Measurements from ENCODE around the gene RAB3A. TPM values are rescaled to one million over a fixed set of nuclear protein-coding genes. Genes with fewer than 3 reads are reported as not detected.

RAB3A gene
- total RNA-seq, 6 donors from 2014 or later: 0.46 to 5.0 (median 3.4) TPM

- peak; percentile 53 to 87 for DNase-seq
- Histone ChIP-seq H3K9me3 (no peaks in the 10 kb centered on the region), H3K4me3 (peak overlapping the region in 3 of 4 donors; percentile 82 to 95 (median 86)), H3K4me1 (peaks cover 13 to 27% (median 20%) of the 10 kb centered on the region in 4 donors), H3K36me3 (peaks cover 0 to 30% (median 20%) of the 10 kb centered on the region in 4 donors), H3K27ac (peak overlapping the region in 2 of 4 donors; percentile 8 to 30), H3K27me3 (no peaks in the 10 kb centered on the region)
- ATAC-seq (ENCODE audit: low FRiP score in 2 of 2): no peak
- 29 to 48% methylated on average over 14 to 16 of the region's 27 CpGs for WGBS, 2 donors
- no peak for TF ChIP-seq CTCF (IDR thresholded peaks at IDR 0.05)
- TF ChIP-seq EP300 (IDR thresholded peaks at IDR 0.05): no peak
- TF ChIP-seq POLR2A (IDR thresholded peaks at IDR 0.05): no peak
- no peak for TF ChIP-seq POLR2AphosphoS5 (IDR thresholded peaks at IDR 0.05)
Measured at GRCh38 chr19:18194554-18195238, 9.1 kb downstream of the RAB3A start.

- H3K9me3 ChIP-seq: no peaks in the 10 kb centered on the region
- 51 to 60% methylated on average over 12 of the region's 12 CpGs for WGBS, 2 donors
- DNase-seq (no peak), ATAC-seq (ENCODE audit: low FRiP score in 2 of 2) (no peak)
- H3K4me3 ChIP-seq: peak overlapping the region in 3 of 4 donors; percentile 82 to 95 (median 86)
- H3K36me3 ChIP-seq: peaks cover 0 to 28% (median 16%) of the 10 kb centered on the region in 4 donors
- TF ChIP-seq POLR2A (IDR thresholded peaks at IDR 0.05) (no peak), EP300 (IDR thresholded peaks at IDR 0.05) (no peak), CTCF (IDR thresholded peaks at IDR 0.05) (no peak), POLR2AphosphoS5 (IDR thresholded peaks at IDR 0.05) (no peak)
- no peaks in the 10 kb centered on the region for H3K27me3 ChIP-seq
- H3K27ac ChIP-seq: peak overlapping the region in 1 of 4 donors; percentile 89
- H3K4me1 ChIP-seq: peaks cover 13 to 27% (median 20%) of the 10 kb centered on the region in 4 donors
Measured at GRCh38 chr19:18194181-18194530, 9.7 kb downstream of the RAB3A start.

- peak overlapping the region; percentile 62 to 95 (median 84) for H3K4me3 ChIP-seq
- peaks cover 13 to 27% (median 20%) of the 10 kb centered on the region in 4 donors for H3K4me1 ChIP-seq
- TF ChIP-seq CTCF (IDR thresholded peaks at IDR 0.05): peak in 2 of 6 experiments; percentile 5 to 32
- no peak for TF ChIP-seq EP300 (IDR thresholded peaks at IDR 0.05)
- no peak for TF ChIP-seq POLR2AphosphoS5 (IDR thresholded peaks at IDR 0.05)
- TF ChIP-seq POLR2A (IDR thresholded peaks at IDR 0.05): no peak
- H3K9me3 ChIP-seq: no peaks in the 10 kb centered on the region
- H3K36me3 ChIP-seq: peaks cover 0 to 24% (median 14%) of the 10 kb centered on the region in 4 donors
- H3K27me3 ChIP-seq: no peaks in the 10 kb centered on the region
- 7 to 13% methylated on average over 19 to 26 of the region's 46 CpGs for WGBS, 2 donors
- peak overlapping the region; percentile 81 to 89 (median 85) for H3K27ac ChIP-seq
- DNase-seq (peak in 1 of 2 donors; percentile 46), ATAC-seq (ENCODE audit: low FRiP score in 2 of 2) (no peak)
Measured at GRCh38 chr19:18193388-18194180, 10.3 kb downstream of the RAB3A start.

GRCh38 chr19:18192673-18193387, 11.0 kb downstream of the RAB3A start, which contains the start of gene MPV17L2:
MPV17L2 (plus strand) TSS chr19:18193218; CDS start chr19:18193282, 64 bp downstream.
- peak; percentile 96 to 99 for ATAC-seq (ENCODE audit: low FRiP score in 2 of 2)
- peaks cover 13 to 27% (median 20%) of the 10 kb centered on the region in 4 donors for H3K4me1 ChIP-seq
- peaks cover 0 to 19% (median 14%) of the 10 kb centered on the region in 4 donors for H3K36me3 ChIP-seq
- H3K4me3 ChIP-seq: peak within 1 kb of the TSS; percentile 62 to 95 (median 84)
- H3K27ac ChIP-seq: peak within 1 kb of the TSS; percentile 86 to 96 (median 92)
- TF ChIP-seq EP300 (IDR thresholded peaks at IDR 0.05) (peak in 1 of 4 donors; percentile 15), CTCF (IDR thresholded peaks at IDR 0.05) (peak in 2 of 6 experiments; percentile 32 to 38), POLR2AphosphoS5 (IDR thresholded peaks at IDR 0.05) (peak; percentile 89 to 94), POLR2A (IDR thresholded peaks at IDR 0.05) (peak in 3 of 4 donors; percentile 80 to 85 (median 83))
- no peaks in the 10 kb centered on the region for H3K27me3 ChIP-seq
- no peaks in the 10 kb centered on the region for H3K9me3 ChIP-seq
- DNase-seq: peak; percentile 99
- WGBS, 2 donors: 0 to 1% methylated on average over 29 to 37 of the region's 74 CpGs

Data from upper lobe of left lung (tissue), 6 donors.